ENCODE results near the gene E2F2. TPM values are rescaled to one million over a fixed set of nuclear protein-coding genes. Genes with fewer than 3 reads are reported as not detected.

Gene E2F2
- polyA plus RNA-seq, 1 of the 3 experiments (the other 2 are of a cell fraction): 0.43 TPM

DNA sequence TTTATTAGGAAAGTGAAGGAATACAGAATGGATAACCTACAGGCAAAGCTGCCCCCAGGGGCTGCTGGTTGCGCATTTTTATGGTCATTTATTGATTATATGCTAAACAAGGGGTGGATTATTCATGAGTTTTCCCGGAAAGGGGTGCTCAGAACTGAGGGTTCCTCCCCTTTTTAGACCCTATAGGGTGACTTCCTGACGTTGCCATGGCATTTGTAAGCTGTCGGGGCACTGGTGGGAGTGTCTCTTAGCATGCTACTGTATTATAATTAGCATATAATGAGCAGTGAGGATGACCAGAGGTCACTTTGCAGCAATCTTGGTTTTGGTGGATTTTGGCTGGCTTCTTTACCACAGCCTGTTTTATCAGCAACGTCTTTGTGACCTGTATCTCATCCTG is 41.2 kb downstream of the E2F2 start:
- Histone ChIP-seq H3K4me3 (ENCODE audit: low read depth in 2 of 2, low read length in 1 of 2) (no peak overlapping the region), H3K27ac (ENCODE audit: low read depth in 2 of 2, low read length in 1 of 2) (no peak overlapping the region), H3K9me2 (no peaks in the 10 kb centered on the region), H3K27me3 (ENCODE audit: insufficient read depth) (no peaks in the 10 kb centered on the region), H3K36me3 (replicated peaks in 1 of 2; ENCODE audit: control insufficient read depth in 1 of 2, insufficient read depth in 2 of 2, low read length in 1 of 2) (no peaks in the 10 kb centered on the region), H3K4me2 (no peak overlapping the region), H4K20me1 (ENCODE audit: insufficient read depth) (no peaks in the 10 kb centered on the region), H3K79me2 (ENCODE audit: insufficient read depth) (no peaks in the 10 kb centered on the region), H3K9ac (no peak overlapping the region), H2AFZ (ENCODE audit: low read depth) (no peak overlapping the region), H3K4me1 (ENCODE audit: control insufficient read depth in 1 of 2, insufficient read depth in 2 of 2, low read depth in 1 of 2, low read length in 1 of 2) (peaks cover 0 to 1% of the 10 kb centered on the region in 2 experiments; a peak in 1 of 4 replicates), H3F3A (replicated peaks; ENCODE audit: insufficient read depth) (peaks cover 8% of the 10 kb centered on the region), H3K9me3 (no peaks in the 10 kb centered on the region)
- ChIA-PET POLR2A (no interaction called here), CTCF (interaction anchor here (1.6 kb wide), 1 partner anchor 50 kb away, joined by 7 read pairs; no protein-coding TSS in a partner anchor)
- TF ChIP-seq NFIC (IDR thresholded peaks at IDR 0.05; ENCODE audit: borderline replicate concordance) (no peak), TAF1 (IDR thresholded peaks at IDR 0.05; ENCODE audit: borderline replicate concordance, low read depth, low read length) (no peak), POLR2AphosphoS5 (IDR thresholded peaks at IDR 0.05; ENCODE audit: low read depth, low read length) (no peak), USF1 (IDR thresholded peaks at IDR 0.05; ENCODE audit: borderline replicate concordance, low read depth) (no peak), RAD21 (IDR thresholded peaks at IDR 0.05; ENCODE audit: low read length) (no peak), SIN3A (IDR thresholded peaks at IDR 0.05; ENCODE audit: borderline replicate concordance, low read depth, low read length) (no peak)
- no peak for DNase-seq
- 42% methylated on average over 5 of the region's 5 CpGs for WGBS (ENCODE audit: low lambda C conversion rate)

DNA sequence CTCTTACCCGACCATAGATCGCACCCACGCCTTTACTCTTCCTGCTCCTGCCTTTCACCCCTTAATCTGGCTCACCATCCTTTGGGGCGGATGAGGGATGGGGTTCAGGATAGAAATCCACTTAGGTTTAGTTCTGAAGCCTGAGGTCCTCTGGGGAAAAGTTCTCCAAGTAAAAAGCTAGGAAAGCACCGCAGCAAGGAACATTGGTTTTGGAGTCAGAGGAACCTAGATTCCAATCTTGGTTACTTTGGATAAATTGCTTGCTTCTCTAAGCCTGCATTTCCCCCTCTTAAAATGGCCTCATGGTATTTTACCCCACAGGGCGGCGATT is 46.1 kb downstream of the E2F2 start:
- peak overlapping the region in 1 of 2 experiments; percentile 72; a peak in 1 of 4 replicates for H3K27ac ChIP-seq (ENCODE audit: low read depth in 2 of 2, low read length in 1 of 2)
- no peak for DNase-seq
- peaks cover 13% of the 10 kb centered on the region for H3F3A ChIP-seq (replicated peaks; ENCODE audit: insufficient read depth)
- H3K27me3 ChIP-seq (ENCODE audit: insufficient read depth): no peaks in the 10 kb centered on the region
- TF ChIP-seq, protein P1, sequence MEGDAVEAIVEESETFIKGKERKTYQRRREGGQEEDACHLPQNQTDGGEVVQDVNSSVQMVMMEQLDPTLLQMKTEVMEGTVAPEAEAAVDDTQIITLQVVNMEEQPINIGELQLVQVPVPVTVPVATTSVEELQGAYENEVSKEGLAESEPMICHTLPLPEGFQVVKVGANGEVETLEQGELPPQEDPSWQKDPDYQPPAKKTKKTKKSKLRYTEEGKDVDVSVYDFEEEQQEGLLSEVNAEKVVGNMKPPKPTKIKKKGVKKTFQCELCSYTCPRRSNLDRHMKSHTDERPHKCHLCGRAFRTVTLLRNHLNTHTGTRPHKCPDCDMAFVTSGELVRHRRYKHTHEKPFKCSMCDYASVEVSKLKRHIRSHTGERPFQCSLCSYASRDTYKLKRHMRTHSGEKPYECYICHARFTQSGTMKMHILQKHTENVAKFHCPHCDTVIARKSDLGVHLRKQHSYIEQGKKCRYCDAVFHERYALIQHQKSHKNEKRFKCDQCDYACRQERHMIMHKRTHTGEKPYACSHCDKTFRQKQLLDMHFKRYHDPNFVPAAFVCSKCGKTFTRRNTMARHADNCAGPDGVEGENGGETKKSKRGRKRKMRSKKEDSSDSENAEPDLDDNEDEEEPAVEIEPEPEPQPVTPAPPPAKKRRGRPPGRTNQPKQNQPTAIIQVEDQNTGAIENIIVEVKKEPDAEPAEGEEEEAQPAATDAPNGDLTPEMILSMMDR (IDR thresholded peaks at IDR 0.05): no peak
- TF ChIP-seq RXRA (IDR thresholded peaks at IDR 0.05; ENCODE audit: borderline replicate concordance, low read depth) (no peak), FOXM1 (IDR thresholded peaks at IDR 0.05; ENCODE audit: low read depth) (no peak), MEF2A (IDR thresholded peaks at IDR 0.05; ENCODE audit: borderline replicate concordance, low read depth) (no peak), SIN3A (IDR thresholded peaks at IDR 0.05; ENCODE audit: borderline replicate concordance, low read depth, low read length) (no peak), SMC3 (IDR thresholded peaks at IDR 0.05; ENCODE audit: low read depth, low read length) (no peak), RFX5 (IDR thresholded peaks at IDR 0.05; ENCODE audit: low read length) (no peak), RCOR1 (IDR thresholded peaks at IDR 0.05; ENCODE audit: low read length) (no peak), TAF1 (IDR thresholded peaks at IDR 0.05; ENCODE audit: borderline replicate concordance, low read depth, low read length) (no peak), FOSL2 (IDR thresholded peaks at IDR 0.05; ENCODE audit: borderline replicate concordance, low read depth) (no peak)
- TF ChIP-seq, protein P2, sequence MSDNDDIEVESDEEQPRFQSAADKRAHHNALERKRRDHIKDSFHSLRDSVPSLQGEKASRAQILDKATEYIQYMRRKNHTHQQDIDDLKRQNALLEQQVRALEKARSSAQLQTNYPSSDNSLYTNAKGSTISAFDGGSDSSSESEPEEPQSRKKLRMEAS (IDR thresholded peaks at IDR 0.05; ENCODE audit: low read depth): no peak
- no peaks in the 10 kb centered on the region for H3K36me3 ChIP-seq (replicated peaks in 1 of 2; ENCODE audit: control insufficient read depth in 1 of 2, insufficient read depth in 2 of 2, low read length in 1 of 2)
- H3K9me3 ChIP-seq: no peaks in the 10 kb centered on the region
- peak overlapping the region; percentile 54 to 73 for H3K4me3 ChIP-seq (ENCODE audit: low read depth in 2 of 2, low read length in 1 of 2)
- peaks cover 0 to 6% of the 10 kb centered on the region in 2 experiments; a peak in 1 of 4 replicates for H3K4me1 ChIP-seq (ENCODE audit: control insufficient read depth in 1 of 2, insufficient read depth in 2 of 2, low read depth in 1 of 2, low read length in 1 of 2)
- H3K4me2 ChIP-seq: peak overlapping the region; percentile 68
- H3K9me2 ChIP-seq: no peaks in the 10 kb centered on the region
- H4K20me1 ChIP-seq (ENCODE audit: insufficient read depth): no peaks in the 10 kb centered on the region
- H3K9ac ChIP-seq: peak overlapping the region; percentile 80; the same call in 1 of the 2 replicates
- H2AFZ ChIP-seq (ENCODE audit: low read depth): peak overlapping the region; percentile 81; the same call in 1 of the 2 replicates
- POLR2A ChIA-PET: interaction anchor here (1.5 kb wide), 1 partner anchor 206 kb away, joined by 5 read pairs; the partner anchor contains the start of gene RPL11
- peaks cover 32% of the 10 kb centered on the region; the same call in 1 of the 2 replicates for H3K79me2 ChIP-seq (ENCODE audit: insufficient read depth)
- 85% methylated on average over 7 of the region's 7 CpGs for WGBS (ENCODE audit: low lambda C conversion rate)
- CTCF ChIA-PET: interaction anchor here (0.7 to 5.2 kb wide), 8 partner anchors 9 to 173 kb away, joined by 3 to 47 read pairs (median 4); no protein-coding TSS in a partner anchor

All from SK-N-SH (cell line).